ENCODE measurements around the gene PFKFB2.

Gene PFKFB2

DNA sequence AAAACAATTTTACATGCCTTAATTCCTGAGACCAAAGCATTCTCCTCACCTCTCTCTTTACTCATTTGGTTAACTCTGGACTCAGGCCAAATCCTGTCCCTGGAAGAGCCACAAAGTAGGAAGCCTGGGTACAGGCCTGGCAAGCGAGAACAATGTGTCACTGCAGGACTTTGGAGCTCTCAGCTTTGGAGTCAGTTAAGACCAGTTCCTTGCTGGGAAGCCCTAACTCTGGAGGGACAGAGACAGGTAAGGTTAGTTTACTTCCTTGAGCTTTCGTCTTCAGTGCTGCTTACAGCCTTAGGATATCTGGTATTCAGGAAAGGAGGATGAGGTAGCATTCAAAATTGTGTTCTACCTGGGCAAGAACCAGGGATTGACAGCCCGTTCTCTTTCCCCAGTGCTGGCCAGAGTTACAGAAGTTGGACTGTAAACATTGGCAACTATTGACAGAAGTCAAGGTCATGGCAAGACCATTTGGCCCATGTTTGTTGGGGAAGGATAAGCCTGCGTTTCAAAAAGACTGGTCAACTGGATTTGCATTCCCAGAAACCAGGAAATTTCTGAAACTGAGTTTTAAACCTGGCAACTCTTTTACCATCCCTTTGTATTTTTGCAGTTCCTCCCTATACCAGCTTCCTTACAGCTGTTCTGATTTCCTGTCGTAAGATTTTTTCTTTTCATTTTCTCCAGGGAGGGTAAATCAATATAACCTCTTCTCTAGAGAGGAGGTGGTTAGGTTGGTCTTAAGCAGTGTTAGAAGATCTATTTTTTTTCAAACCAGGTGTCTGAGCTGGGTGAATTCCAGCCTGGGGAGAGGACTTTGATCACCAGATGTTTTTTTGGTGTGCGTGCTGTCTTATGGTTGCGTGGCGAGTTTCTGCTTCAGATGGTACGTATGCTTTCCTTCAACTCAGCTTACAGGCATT is 35.9 kb downstream of the PFKFB2 start, which contains the start of gene C4BPB:
Gene C4BPB, plus strand, starts transcription at position 160 of the 926 bp plus-strand sequence. Its CDS starts 672 bp downstream, at position 832.
- no peak for DNase-seq (ENCODE audit: low spot score)

GRCh38 chr1:207089627-207090355 is 36.7 kb downstream of the PFKFB2 start:
- no peak for DNase-seq (ENCODE audit: low spot score)

GRCh38 chr1:207091200-207091908 is 38.3 kb downstream of the PFKFB2 start:
- no peak for DNase-seq (ENCODE audit: low spot score)

- no peak for DNase-seq (ENCODE audit: low spot score)
Observed at GRCh38 chr1:207093944-207094343, 40.9 kb downstream of the PFKFB2 start.

- DNase-seq (ENCODE audit: low spot score): no peak
Observed at GRCh38 chr1:207097871-207098324, 44.8 kb downstream of the PFKFB2 start.

DNA sequence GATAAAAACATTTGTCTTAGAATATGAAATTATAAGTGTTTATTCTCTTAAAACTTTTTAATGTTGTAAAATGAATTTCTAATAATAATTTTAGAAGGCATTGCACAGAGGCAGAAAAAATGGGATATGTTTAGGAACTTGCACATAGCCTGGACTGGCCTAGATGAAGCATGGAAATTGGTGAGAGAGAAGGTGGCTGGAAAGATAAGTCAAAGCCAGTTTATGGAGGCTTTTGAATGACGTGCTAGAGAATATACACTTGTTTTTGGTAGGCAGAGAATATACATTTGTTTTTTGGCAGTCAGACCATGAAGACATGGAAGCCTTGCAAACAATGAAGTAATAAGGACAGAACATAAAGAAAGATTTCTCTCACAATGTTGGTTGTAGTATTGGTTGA is 48.6 kb downstream of the PFKFB2 start:
- no peak for DNase-seq (ENCODE audit: low spot score)

GRCh38 chr1:207102146-207102545 is 49.1 kb downstream of the PFKFB2 start:
- no peak for DNase-seq (ENCODE audit: low spot score)

DNA sequence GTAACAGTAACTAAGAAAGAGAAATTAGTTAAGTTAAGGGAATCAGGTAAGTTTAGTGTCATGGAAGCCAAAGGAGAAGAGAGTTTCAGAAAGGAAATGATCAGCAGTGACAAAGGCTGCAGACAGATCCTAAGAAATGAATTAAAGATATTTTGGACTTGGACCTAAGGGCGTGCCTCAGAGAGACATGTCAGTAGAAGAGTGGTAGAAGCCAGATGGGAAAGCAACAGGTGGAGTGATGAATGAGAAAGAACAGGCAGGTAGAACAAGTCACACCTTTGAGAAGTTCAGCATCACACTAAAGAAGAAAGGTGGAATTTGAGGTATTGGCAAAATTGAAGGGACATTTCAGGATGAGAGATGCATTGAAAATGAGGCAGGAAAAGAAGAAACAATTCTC is 49.6 kb downstream of the PFKFB2 start:
- DNase-seq (ENCODE audit: low spot score): no peak

DNA sequence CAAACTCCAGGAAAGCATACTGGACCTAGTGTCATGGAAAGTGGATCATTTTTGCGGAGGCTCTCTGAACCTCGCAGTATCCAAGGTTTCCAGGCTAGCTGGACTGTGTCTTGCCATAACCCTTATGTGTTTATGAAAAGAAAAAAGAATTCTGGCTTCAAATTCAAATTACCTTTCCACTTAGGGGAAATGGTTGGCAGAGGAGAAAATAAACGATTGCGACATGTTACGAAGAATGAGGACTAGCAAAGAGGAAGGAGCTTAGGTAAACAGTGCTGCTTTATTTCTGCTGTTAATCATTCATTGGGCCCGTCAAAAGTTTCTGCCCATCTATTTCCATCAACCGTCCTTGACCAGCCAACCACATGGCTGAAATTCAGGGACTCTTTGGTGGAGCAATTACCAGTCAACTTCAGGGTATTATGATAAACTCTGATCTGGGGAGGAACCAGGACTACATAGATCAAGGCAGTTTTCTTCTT is 50.9 kb downstream of the PFKFB2 start, which contains the start of gene C4BPA:
Gene C4BPA, plus strand, starts transcription at position 342 of the 482 bp plus-strand sequence. CDS start 8,793 bp downstream, outside the sequence.
- no peak for DNase-seq (ENCODE audit: low spot score)

DNA sequence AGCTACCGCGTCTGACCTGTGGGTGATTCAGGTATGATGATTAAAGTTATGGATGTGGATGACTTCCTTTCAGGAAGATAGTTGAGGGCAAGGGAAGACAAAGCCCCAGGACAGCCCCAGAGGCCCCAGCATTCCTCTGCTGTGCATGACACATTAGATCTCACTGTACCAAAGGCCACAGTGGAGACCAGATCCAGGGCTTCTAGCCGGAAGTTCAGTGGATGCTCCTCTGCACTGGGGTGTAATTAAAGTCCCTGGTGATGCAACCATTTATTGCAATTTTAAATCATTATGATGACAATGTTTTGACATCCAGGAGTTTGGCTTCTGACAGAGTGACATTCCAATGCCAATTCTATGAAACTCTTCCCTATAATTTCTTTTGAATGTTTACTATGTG is 55.9 kb downstream of the PFKFB2 start:
- no peak for DNase-seq (ENCODE audit: low spot score)

DNA sequence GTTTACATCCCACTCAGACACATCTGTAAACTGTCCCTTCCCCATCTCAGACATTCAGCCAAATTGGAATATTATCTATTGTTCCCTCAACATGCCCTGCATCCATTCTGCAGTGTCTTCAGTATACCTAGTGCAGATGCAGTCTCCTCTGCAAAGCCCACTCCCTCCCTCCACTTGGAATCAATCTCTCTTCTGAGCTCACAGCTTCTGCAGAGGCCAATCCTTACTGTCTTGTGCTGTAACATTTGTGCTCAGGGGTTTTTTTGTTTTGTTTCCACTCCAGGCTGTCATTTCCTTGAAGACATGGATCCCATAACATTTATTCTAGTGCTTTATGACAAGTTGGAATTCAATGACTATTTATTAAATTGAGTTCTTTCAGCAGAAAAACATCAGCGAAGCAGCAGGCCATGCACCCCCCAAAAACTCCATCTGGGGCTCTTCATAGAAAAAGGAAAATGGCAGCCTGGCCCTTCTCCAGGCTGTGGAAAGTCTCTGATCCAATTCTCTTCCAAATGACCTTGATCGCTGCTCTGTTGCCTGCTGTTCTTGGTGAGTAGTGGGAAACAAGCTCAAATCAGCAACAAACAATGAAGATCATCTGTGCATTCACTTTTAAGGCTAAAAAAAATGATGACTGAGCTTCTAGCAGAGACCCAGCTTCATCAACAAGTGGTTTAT is 59.7 kb downstream of the PFKFB2 start:
- no peak for DNase-seq (ENCODE audit: low spot score)

DNA sequence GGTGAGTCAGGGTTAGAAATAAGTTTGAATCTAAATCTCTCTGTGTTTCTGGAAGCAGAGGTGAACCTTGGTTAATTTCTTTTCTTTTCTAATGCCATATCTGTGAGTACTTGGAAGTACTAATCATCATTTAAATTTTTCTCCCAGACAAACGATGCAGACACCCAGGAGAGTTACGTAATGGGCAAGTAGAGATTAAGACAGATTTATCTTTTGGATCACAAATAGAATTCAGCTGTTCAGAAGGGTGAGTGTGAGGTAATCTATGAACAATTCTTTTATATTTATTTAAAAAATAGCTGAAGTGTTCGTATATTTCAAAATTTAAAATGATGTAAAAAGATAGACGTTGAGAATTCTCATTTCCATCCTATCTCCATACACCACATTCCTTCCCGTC is 62.2 kb downstream of the PFKFB2 start:
- DNase-seq (ENCODE audit: low spot score): no peak

- DNase-seq (ENCODE audit: low spot score): no peak
Observed at GRCh38 chr1:207124389-207124788, 71.3 kb downstream of the PFKFB2 start.

GRCh38 chr1:207128336-207128921 is 75.4 kb downstream of the PFKFB2 start:
- DNase-seq (ENCODE audit: low spot score): no peak

- DNase-seq (ENCODE audit: low spot score): no peak
Observed at GRCh38 chr1:207129053-207129452, 76.0 kb downstream of the PFKFB2 start.

All from AG20443 (cell line).